Hippocampal formation (tissue), 2 donors: ENCODE data around the gene AKR1C2.
"Not testable (repeated sequence)": the region's sequence is repeated elsewhere in the genome, so short reads cannot be mapped to it uniquely, and the experiment has no call there.

Experiments
- DNase-seq, 2 donors: peaks; one replicate each; lab custom pipeline; 2025; lab: John Stamatoyannopoulos, UW

The AKR1C2 gene

GRCh38 chr10:5003127-5004029 lies at the start of gene AKR1C2:
Gene AKR1C2 (minus strand): TSS chr10:5003857. CDS start chr10:5003835, 22 bp downstream.
- DNase-seq: not testable (repeated sequence)

- not testable (repeated sequence) for DNase-seq
These were observed 49.4 kb upstream of the AKR1C2 start for GRCh38 chr10:5052951-5053500.

GRCh38 chr10:5047912-5048628 lies 44.4 kb upstream of the AKR1C2 start:
- DNase-seq: no peak

DNA sequence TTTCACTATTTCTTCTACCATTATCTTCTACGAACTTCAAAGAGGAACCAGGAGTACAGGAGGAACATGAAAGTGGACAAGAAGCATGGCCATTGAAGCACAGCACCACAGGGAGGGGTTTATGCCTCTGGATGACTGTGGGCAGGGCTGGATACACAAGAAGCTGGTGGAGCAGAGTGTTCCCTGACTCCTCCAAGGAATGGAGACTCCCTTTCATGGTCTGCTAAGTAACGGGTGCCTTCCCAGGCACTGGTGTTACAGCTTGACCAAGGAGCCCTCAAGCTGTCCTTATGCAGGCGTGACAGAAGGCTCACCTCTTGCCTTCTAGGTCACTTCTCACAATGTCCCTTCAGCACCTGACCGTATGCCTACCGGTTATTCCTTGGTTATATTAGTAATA lies 43.4 kb upstream of the AKR1C2 start:
- not testable (repeated sequence) for DNase-seq

GRCh38 chr10:5046410-5046809 lies 42.8 kb upstream of the AKR1C2 start:
- DNase-seq: no peak

DNA sequence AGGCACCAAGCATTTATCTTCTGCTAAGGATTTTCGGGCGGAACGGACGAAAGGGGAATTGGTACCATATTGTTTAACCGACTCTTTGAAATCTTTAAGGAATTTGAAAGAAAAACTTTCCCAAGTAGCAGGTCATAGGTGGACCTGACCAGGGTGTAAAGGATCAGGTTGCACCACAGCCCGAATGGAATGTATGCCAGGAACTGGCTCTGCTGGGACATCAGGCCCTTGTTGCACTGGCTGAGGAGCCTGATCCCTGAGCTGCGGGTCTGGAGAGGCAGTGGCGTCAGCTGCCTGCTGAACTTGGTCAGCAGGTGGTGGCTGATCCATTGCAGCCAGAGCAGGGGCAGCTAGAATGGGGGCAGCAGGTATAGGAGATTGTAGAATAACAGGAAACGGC lies 41.4 kb upstream of the AKR1C2 start:
- no peak for DNase-seq

- no peak for DNase-seq
These were observed 40.1 kb upstream of the AKR1C2 start for GRCh38 chr10:5043716-5044115.

DNA sequence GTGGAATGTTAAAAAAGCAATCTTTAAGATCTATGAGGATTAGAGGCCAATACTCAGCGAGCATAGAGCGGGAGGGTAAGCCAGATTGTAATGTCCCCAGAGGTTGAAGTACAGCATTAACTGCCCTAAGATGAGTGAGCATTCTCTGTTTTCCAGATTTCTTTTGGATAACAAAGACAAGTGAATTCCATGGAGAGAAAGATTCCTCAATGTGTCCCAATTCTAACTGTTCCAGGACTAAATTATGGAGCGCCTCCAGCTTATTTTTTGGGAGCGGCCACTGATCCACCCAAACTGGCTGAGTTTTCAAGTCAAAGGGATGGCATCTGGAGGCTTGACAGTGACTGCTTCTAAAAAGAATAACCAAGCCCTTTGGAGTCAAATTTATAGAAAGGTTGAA lies 39.3 kb upstream of the AKR1C2 start:
- DNase-seq: no peak

DNA sequence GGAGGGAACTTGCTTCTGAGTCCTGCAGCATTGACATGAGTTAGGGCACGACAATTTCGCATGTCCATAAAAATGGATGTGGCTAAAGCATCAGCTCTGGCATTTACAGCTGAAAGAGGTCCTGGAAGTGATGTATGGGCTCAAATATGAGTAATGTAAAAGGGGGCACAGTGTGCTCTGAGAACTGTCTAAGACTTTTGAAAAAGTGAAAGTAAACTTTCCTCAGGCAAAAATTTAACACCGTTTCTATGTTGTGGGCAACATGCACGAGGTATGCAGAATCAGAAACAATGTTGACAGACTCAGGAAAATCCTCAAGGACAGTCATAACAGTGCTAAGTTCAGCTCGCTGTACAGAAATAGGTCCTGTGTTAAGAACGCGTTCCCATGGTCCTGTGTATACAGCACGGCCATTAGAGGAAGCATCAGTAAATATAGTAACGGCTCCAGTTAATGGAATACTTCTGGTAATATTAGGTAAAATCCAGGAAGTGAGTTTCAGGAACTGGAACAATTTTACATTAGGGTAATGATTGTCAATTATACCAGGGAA lies 37.9 kb upstream of the AKR1C2 start:
- no peak for DNase-seq

DNA sequence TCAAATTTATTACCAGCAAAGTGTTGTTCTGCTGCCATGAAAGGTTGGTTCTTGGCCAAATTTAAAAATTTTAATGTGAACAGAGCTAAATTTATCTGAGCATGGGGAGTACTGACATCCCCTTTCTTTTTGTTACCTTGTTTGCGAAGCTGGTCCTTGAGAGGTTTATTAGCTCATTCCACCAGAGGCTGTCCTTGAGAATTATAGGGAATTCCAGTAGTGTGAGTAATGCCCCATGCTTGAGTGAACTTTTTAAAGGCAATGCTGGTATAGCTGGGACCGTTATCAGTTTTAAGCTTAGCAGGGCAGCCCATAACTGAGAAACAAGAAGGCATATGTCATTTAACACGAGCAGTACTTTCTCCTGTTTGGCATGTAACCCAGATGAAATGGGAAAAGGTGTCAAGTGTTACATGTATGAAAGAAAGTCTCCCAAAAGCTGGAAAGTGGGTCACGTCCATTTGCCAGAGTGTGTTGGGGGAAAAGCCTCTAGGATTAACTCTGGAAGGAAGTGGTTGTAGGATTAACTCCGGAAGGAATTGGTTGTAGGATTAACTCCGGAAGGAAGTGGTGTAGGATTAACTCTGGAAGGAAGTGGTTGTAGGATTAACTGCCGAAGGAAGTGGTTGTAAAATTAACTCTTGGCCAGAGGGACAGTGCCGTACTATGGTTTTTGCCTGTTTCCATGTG lies 37.3 kb upstream of the AKR1C2 start:
- DNase-seq: no peak

DNA sequence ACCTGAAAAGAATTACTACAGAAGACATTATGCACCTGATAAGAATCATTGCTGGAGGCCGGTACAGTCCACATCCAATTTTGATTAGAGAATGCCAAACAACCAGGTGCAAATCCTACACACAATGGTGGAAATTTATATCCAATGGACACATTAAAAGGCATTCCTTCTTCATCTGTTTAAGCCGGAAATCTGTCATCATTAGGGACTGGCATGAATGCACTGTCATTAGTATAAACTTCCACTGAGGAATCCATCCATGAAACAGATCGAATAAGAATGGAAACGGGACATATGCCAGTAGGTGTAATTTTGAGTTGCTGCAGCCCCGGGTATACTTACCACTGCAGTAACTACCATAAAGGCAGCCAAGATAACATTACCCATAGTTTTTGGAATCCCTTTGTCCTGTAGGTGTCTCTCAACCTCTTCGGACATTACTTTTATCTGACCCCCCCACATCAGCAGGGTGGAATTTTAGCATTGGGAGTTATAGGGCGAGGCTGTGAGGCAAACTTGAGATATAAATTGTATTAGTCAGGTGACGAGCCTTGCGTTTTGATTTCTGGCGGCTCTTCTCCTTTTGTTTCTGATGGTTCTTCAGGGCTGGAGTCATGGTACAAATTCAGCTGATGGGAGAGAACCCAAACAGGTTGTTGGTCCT lies 36.5 kb upstream of the AKR1C2 start:
- no peak for DNase-seq

DNA sequence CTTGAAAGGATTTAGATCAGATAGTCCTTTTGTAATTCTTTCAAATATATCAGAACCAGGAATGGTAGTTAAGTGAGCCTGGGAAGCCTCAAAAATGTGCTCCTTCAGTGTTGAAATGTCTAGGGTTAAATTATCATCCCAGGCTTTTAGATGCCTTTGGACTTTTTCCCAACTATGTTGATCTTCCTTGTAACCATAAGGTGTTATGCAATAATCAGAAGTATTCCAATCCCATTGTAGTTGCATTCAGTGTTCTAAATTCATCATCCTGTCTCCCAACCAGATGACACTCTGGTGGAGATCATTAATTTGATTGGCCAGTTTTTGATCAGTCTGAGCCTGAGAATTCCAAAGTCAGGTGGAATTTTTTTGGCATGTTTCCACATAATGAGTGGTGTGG lies 35.1 kb upstream of the AKR1C2 start:
- no peak for DNase-seq

DNA sequence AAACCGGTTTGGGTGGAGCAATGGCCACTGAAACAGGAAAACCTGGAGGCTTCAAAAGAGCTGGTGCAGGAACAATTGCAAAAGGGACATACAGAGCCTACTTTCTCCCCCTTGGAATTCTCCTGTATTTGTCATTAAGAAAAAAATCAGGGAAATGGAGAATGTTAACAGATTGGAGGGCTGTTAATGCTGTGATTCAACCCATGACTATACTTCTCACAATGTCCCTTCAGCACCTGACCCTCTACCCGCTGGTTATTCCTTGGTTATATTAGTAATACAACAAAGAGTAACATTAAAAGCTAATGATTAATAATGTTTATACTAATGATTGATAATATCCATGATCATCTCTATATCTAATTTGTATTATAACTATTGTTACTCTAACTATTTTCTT lies 34.4 kb upstream of the AKR1C2 start:
- no peak for DNase-seq

DNA sequence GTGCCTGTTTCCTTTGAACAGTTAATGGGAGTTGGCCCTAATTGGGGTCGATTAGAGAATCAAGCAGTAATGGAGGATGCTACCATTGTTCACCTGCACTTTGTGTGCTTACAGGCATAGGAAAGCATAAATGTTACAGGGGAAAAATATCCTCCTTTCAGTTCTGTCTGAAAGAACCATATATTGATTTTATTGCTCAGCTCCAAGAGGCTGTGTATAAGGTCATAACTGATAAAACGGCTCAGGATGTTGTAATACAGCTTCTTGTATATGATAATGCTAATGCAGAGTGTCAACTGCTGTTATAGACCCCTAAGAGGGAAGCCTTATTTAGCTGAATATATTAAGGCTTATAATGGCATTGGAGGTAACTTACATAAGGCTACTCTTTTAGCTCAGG lies 32.9 kb upstream of the AKR1C2 start:
- no peak for DNase-seq

GRCh38 chr10:5035356-5035755 lies 31.7 kb upstream of the AKR1C2 start:
- no peak for DNase-seq

GRCh38 chr10:5034588-5034987 lies 30.9 kb upstream of the AKR1C2 start:
- DNase-seq: no peak

GRCh38 chr10:5033061-5033778 lies 29.6 kb upstream of the AKR1C2 start:
- DNase-seq: no peak

- DNase-seq: not testable (repeated sequence)
These were observed 28.8 kb upstream of the AKR1C2 start for GRCh38 chr10:5032444-5032843.

DNA sequence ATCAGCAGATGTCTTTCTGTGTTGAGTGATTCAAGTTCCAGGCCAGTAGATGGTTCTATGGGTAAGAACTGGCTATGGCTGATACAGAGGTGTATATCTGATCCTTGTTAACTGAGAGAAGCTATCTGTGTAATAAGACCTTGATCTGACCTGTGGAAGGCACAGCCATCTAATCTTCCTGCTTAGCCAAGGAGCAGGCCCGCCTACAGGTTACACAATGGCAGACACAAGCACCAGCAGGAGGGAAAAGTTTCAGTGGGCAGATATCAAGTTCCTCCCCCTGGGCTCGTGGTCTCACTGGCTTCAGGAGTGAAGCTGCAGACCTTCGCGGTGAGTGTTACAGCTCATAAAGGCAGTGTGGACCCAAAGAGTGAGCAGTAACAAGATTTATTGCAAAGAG lies 27.9 kb upstream of the AKR1C2 start:
- not testable (repeated sequence) for DNase-seq

GRCh38 chr10:5030989-5031388 lies 27.3 kb upstream of the AKR1C2 start:
- no peak for DNase-seq

GRCh38 chr10:5025461-5025881 lies 21.8 kb upstream of the AKR1C2 start:
- not testable (repeated sequence) for DNase-seq
